HepG2 (cell line): Measurements from ENCODE around the gene SHISA9.

Experiments
- BRCA1 ChIP-seq: sonication (generic); formaldehyde crosslinking; IDR thresholded peaks from 2 replicates; pipeline ENCODE4 v1.4.0; 2020; ENCODE audit warnings: missing genetic modification reagents
- CBX2 ChIP-seq, 2 experiments: fragments of 200-600 bp in 1 of 2; sonication (generic); formaldehyde crosslinking in 1 of 2; IDR thresholded peaks; 2 replicates each; pipeline versions ENCODE4 v1.7.0 to v1.8.1; 2018 to 2022; ENCODE audit warnings: low read depth in 2 of 2, low read length in 1 of 2, mild to moderate bottlenecking in 1 of 2, missing genetic modification reagents in 1 of 2
- EP300 ChIP-seq, 3 experiments: sonication (generic) in 1 of 3; formaldehyde crosslinking in 1 of 3; IDR thresholded peaks; 2 replicates each; pipeline versions ENCODE4 v1.5.1 to v1.6.1; 2011 to 2020; ENCODE audit warnings: low read depth in 2 of 3, low read length in 2 of 3, borderline replicate concordance in 1 of 3, improper control_type of control experiment in 1 of 3, mild to moderate bottlenecking in 1 of 3, missing genetic modification reagents in 1 of 3, moderate library complexity in 1 of 3
- IKZF1 ChIP-seq: fragments of 450-650 bp; IDR thresholded peaks from 2 replicates; pipeline ENCODE4 v1.7.1; 2016
- KMT2A ChIP-seq: sonication (generic); formaldehyde crosslinking; IDR thresholded peaks from 2 replicates; pipeline ENCODE4 v1.4.0; 2020; ENCODE audit warnings: missing genetic modification reagents
- SRF ChIP-seq: IDR thresholded peaks from 2 replicates; pipeline ENCODE4 v1.6.1; 2011; ENCODE audit warnings: mild to moderate bottlenecking, low read depth, low read length, moderate library complexity
- TAF1 ChIP-seq: sonication (generic); formaldehyde crosslinking; IDR thresholded peaks from 2 replicates; pipeline ENCODE4 v1.4.0; 2020; ENCODE audit warnings: missing genetic modification reagents
- TBP ChIP-seq: sonication (generic); formaldehyde crosslinking; IDR thresholded peaks from 2 replicates; pipeline ENCODE4 v1.5.0; 2020; ENCODE audit warnings: missing genetic modification reagents
- ZKSCAN1 ChIP-seq: fragments of 150-350 bp; IDR thresholded peaks from 2 replicates; pipeline ENCODE4 v1.6.1; 2014; ENCODE audit warnings: low read length
- ZNF761 ChIP-seq: sonication (generic); formaldehyde crosslinking; conservative IDR thresholded peaks from 2 replicates; pipeline ENCODE4 v1.4.0; 2020; ENCODE audit warnings: mild to moderate bottlenecking, missing genetic modification reagents
- TF ChIP-seq, protein P1 (sequence below): sonication (generic); formaldehyde crosslinking; IDR thresholded peaks from 2 replicates; pipeline ENCODE4 v1.4.0; 2020; ENCODE audit warnings: low read depth, missing genetic modification reagents

DNA sequence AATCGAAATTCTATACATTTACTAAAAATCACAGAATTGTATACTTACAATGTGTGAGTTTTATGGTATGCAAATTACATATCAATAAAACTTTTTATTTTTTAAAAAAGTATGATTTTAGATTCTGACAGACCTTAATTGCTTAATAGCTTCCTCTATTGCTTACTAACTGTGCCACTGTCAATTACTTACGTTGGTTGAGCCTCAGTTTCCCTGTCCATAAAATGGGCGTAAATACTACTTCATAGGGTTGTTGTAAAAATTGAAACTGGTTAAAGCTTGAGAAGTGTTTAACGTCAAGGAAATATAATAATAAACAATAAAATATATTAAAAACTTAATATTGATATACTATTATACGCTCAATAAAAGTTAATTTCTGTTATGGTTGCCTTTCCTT lies 203.4 kb downstream of the SHISA9 start:
- TF ChIP-seq, protein P1, sequence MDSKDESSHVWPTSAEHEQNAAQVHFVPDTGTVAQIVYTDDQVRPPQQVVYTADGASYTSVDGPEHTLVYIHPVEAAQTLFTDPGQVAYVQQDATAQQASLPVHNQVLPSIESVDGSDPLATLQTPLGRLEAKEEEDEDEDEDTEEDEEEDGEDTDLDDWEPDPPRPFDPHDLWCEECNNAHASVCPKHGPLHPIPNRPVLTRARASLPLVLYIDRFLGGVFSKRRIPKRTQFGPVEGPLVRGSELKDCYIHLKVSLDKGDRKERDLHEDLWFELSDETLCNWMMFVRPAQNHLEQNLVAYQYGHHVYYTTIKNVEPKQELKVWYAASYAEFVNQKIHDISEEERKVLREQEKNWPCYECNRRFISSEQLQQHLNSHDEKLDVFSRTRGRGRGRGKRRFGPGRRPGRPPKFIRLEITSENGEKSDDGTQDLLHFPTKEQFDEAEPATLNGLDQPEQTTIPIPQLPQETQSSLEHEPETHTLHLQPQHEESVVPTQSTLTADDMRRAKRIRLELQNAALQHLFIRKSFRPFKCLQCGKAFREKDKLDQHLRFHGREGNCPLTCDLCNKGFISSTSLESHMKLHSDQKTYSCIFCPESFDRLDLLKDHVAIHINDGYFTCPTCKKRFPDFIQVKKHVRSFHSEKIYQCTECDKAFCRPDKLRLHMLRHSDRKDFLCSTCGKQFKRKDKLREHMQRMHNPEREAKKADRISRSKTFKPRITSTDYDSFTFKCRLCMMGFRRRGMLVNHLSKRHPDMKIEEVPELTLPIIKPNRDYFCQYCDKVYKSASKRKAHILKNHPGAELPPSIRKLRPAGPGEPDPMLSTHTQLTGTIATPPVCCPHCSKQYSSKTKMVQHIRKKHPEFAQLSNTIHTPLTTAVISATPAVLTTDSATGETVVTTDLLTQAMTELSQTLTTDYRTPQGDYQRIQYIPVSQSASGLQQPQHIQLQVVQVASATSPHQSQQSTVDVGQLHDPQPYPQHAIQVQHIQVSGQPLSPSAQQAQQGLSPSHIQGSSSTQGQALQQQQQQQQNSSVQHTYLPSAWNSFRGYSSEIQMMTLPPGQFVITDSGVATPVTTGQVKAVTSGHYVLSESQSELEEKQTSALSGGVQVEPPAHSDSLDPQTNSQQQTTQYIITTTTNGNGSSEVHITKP (CRISPR knock-in tag) = no peak
- TF ChIP-seq KMT2A (CRISPR knock-in tag) = no peak
- TF ChIP-seq TBP (CRISPR knock-in tag) = no peak
- no peak for TF ChIP-seq BRCA1 (CRISPR knock-in tag)
- TF ChIP-seq EP300 (IDR thresholded peaks at IDR 0.05; ENCODE audit: low read depth in 2 of 2, low read length in 2 of 2) = no peak
- TF ChIP-seq EP300 (CRISPR knock-in tag; IDR thresholded peaks at IDR 0.05; ENCODE audit: borderline replicate concordance) = no peak
- TF ChIP-seq ZNF761 = no peak
- TF ChIP-seq IKZF1 = no peak
- no peak for TF ChIP-seq ZKSCAN1
- no peak for TF ChIP-seq SRF
- TF ChIP-seq TAF1 (CRISPR knock-in tag) = no peak
- TF ChIP-seq CBX2 (IDR thresholded peaks at IDR 0.05; ENCODE audit: low read depth, low read length) = no peak
- no peak for TF ChIP-seq CBX2 (CRISPR knock-in tag; IDR thresholded peaks at IDR 0.05; ENCODE audit: low read depth)
